Skeletal muscle satellite cell (primary cell): ENCODE measurements around the gene SOX18.
A peak's percentile ranks its signal among the peaks of the same experiment; 100 is the strongest.

Experiments
- H3K27me3 ChIP-seq: 2 replicates; pipeline ENCODE4 v1.7.0; 2013; ENCODE audit warnings: low read length; ENCODE audit not compliant: control insufficient read depth, insufficient read depth
- H3K36me3 ChIP-seq: 2 replicates; pipeline ENCODE4 v1.7.0; 2013; ENCODE audit warnings: mild to moderate bottlenecking, control low read depth, low read length; ENCODE audit not compliant: insufficient read depth
- H3K4me1 ChIP-seq: 2 replicates; pipeline ENCODE4 v1.7.0; 2013; ENCODE audit warnings: low read length; ENCODE audit not compliant: control insufficient read depth, insufficient read depth
- H3K4me2 ChIP-seq: 2 replicates; pipeline ENCODE4 v1.7.0; 2013; ENCODE audit warnings: mild to moderate bottlenecking, low read length
- H3K4me3 ChIP-seq: 2 replicates; pipeline ENCODE4 v1.7.0; 2013; ENCODE audit warnings: low read length
- H3K9ac ChIP-seq: 2 replicates; pipeline ENCODE4 v1.7.0; 2013; ENCODE audit warnings: mild to moderate bottlenecking, low read depth, low read length, moderate library complexity
- H3K9me3 ChIP-seq: replicated peaks from 2 replicates; pipeline ENCODE4 v1.7.0; 2013; ENCODE audit warnings: mild to moderate bottlenecking, control low read depth, low read length

Gene SOX18

GRCh38 chr20:64038565-64039292 lies 10.7 kb downstream of the SOX18 start:
- Histone ChIP-seq H3K9ac (no peak overlapping the region), H3K4me2 (peak overlapping the region; percentile 79), H3K4me3 (peak overlapping the region; percentile 58), H3K27me3 (peaks cover 53% of the 10 kb centered on the region), H3K4me1 (peaks cover 19% of the 10 kb centered on the region), H3K9me3 (no peaks in the 10 kb centered on the region), H3K36me3 (peaks cover 9% of the 10 kb centered on the region)

- H3K9ac ChIP-seq = no peak overlapping the region
These were observed 11.2 kb downstream of the SOX18 start for GRCh38 chr20:64038224-64038564.

GRCh38 chr20:64037498-64038213 lies 11.8 kb downstream of the SOX18 start:
- H3K36me3 ChIP-seq = peaks cover 17% of the 10 kb centered on the region
- H3K9ac ChIP-seq = no peak overlapping the region
- no peak overlapping the region for H3K4me3 ChIP-seq
- peaks cover 20% of the 10 kb centered on the region for H3K4me1 ChIP-seq
- H3K4me2 ChIP-seq = no peak overlapping the region
- peaks cover 53% of the 10 kb centered on the region for H3K27me3 ChIP-seq
- H3K9me3 ChIP-seq = no peaks in the 10 kb centered on the region

More at GRCh38 chr20:64038224-64038564, 11.2 kb downstream of the SOX18 start:
- peak overlapping the region; percentile 79 for H3K4me2 ChIP-seq
- peaks cover 53% of the 10 kb centered on the region for H3K27me3 ChIP-seq
- no peak overlapping the region for H3K4me3 ChIP-seq
- H3K9me3 ChIP-seq = no peaks in the 10 kb centered on the region
- H3K4me1 ChIP-seq = peaks cover 20% of the 10 kb centered on the region
- H3K36me3 ChIP-seq = peaks cover 11% of the 10 kb centered on the region

GRCh38 chr20:64037199-64037497 lies 12.3 kb downstream of the SOX18 start:
- no peak overlapping the region for H3K9ac ChIP-seq
- peaks cover 50% of the 10 kb centered on the region for H3K27me3 ChIP-seq
- H3K4me2 ChIP-seq = no peak overlapping the region
- peaks cover 20% of the 10 kb centered on the region for H3K36me3 ChIP-seq
- H3K9me3 ChIP-seq = no peaks in the 10 kb centered on the region
- H3K4me1 ChIP-seq = peaks cover 17% of the 10 kb centered on the region
- no peak overlapping the region for H3K4me3 ChIP-seq

GRCh38 chr20:64036346-64037198 lies 12.9 kb downstream of the SOX18 start:
- peaks cover 12% of the 10 kb centered on the region for H3K4me1 ChIP-seq
- H3K27me3 ChIP-seq = peaks cover 44% of the 10 kb centered on the region
- no peak overlapping the region for H3K9ac ChIP-seq
- H3K36me3 ChIP-seq = peaks cover 26% of the 10 kb centered on the region
- no peaks in the 10 kb centered on the region for H3K9me3 ChIP-seq
- H3K4me3 ChIP-seq = no peak overlapping the region
- no peak overlapping the region for H3K4me2 ChIP-seq

- Histone ChIP-seq H3K27me3 (peaks cover 38% of the 10 kb centered on the region), H3K4me3 (no peak within 1 kb of the TSS), H3K4me2 (no peak within 1 kb of the TSS), H3K4me1 (peaks cover 12% of the 10 kb centered on the region), H3K36me3 (peaks cover 29% of the 10 kb centered on the region), H3K9me3 (no peaks in the 10 kb centered on the region), H3K9ac (no peak within 1 kb of the TSS)
These were observed 13.5 kb downstream of the SOX18 start, which contains the start of gene C20orf204 for GRCh38 chr20:64035933-64036345. Gene C20orf204, plus strand, starts transcription at chr20:64036182. Its CDS starts 142 bp downstream, at chr20:64036324.

- no peak overlapping the region for H3K4me2 ChIP-seq
- no peaks in the 10 kb centered on the region for H3K9me3 ChIP-seq
- peaks cover 32% of the 10 kb centered on the region for H3K27me3 ChIP-seq
- peaks cover 34% of the 10 kb centered on the region for H3K36me3 ChIP-seq
- no peak overlapping the region for H3K4me3 ChIP-seq
- H3K9ac ChIP-seq = no peak overlapping the region
- peaks cover 12% of the 10 kb centered on the region for H3K4me1 ChIP-seq
These were observed 14.1 kb downstream of the SOX18 start for GRCh38 chr20:64035066-64035932.

GRCh38 chr20:64033981-64034493 lies 15.4 kb downstream of the SOX18 start:
- Histone ChIP-seq H3K4me2 (no peak overlapping the region), H3K9ac (no peak overlapping the region), H3K9me3 (no peaks in the 10 kb centered on the region), H3K4me3 (no peak overlapping the region), H3K4me1 (peaks cover 11% of the 10 kb centered on the region), H3K27me3 (peaks cover 20% of the 10 kb centered on the region), H3K36me3 (peaks cover 45% of the 10 kb centered on the region)

- Histone ChIP-seq H3K9ac (no peak overlapping the region), H3K36me3 (peaks cover 50% of the 10 kb centered on the region), H3K27me3 (peaks cover 16% of the 10 kb centered on the region), H3K4me2 (no peak overlapping the region), H3K4me3 (no peak overlapping the region), H3K9me3 (no peaks in the 10 kb centered on the region), H3K4me1 (peaks cover 6% of the 10 kb centered on the region)
These were observed 16.5 kb downstream of the SOX18 start for GRCh38 chr20:64032706-64033624.

GRCh38 chr20:64031822-64032314 lies 17.6 kb downstream of the SOX18 start:
- Histone ChIP-seq H3K4me2 (no peak overlapping the region), H3K9me3 (no peaks in the 10 kb centered on the region), H3K9ac (no peak overlapping the region), H3K4me1 (peaks cover 6% of the 10 kb centered on the region), H3K4me3 (no peak overlapping the region), H3K36me3 (peaks cover 61% of the 10 kb centered on the region), H3K27me3 (peaks cover 6% of the 10 kb centered on the region)
